Cerebellar cortex (tissue), 1 donor: ENCODE measurements around the gene TMEFF1.

Source experiments
- DNase-seq: peaks from one replicate; pipeline ENCODE4 v3.0.0-alpha.2; 2015; ENCODE audit warnings: low spot score

Gene TMEFF1

GRCh38 chr9:100619194-100619593 is 146.2 kb downstream of the TMEFF1 start:
- DNase-seq = no peak

DNA sequence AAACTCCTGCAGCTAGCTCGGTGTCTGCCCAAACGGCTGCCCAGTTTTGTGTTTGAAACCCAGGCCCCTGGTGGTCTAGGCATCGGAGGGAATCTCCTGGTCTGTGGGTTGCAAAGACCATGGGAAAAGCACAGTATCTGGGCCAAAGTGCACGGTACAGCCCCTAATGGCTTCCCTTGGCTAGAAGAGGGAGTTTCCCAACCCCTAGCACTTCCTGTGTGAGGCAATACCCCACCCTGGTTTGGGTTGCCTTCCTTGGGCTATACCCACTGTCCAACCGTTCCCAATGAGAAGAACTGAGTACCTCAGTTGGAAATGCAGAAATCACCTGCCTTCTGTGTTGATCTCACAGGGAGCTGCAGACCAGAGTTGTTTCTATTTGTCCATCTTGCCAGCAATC is 146.7 kb downstream of the TMEFF1 start:
- no peak for DNase-seq

GRCh38 chr9:100623969-100624368 is 151.0 kb downstream of the TMEFF1 start:
- DNase-seq = no peak

GRCh38 chr9:100626949-100627348 is 154.0 kb downstream of the TMEFF1 start:
- DNase-seq = no peak
